Mesenchymal stem cell (in vitro differentiated cells and primary cell): ENCODE data around the gene TCF25.

ENCODE experiments used
- DNase-seq: peaks from one replicate; pipeline ENCODE4 v3.0.0-alpha.2; 2013
- H2AFZ ChIP-seq: one replicate; pipeline ENCODE4 v1.6.1; 2013; ENCODE audit warnings: low read depth, mild to moderate bottlenecking, control low read depth, inconsistent platforms, low read length, moderate library complexity
- H2AK5ac ChIP-seq: 2 replicates; pipeline ENCODE4 v1.6.1; 2013; ENCODE audit warnings: low read length, moderate library complexity, mild to moderate bottlenecking, inconsistent platforms; ENCODE audit not compliant: severe bottlenecking
- H2BK120ac ChIP-seq: one replicate; pipeline ENCODE4 v1.6.1; 2013; ENCODE audit warnings: low read depth, mild to moderate bottlenecking, inconsistent platforms, low read length, moderate library complexity
- H2BK12ac ChIP-seq, 2 experiments: one replicate each; pipeline ENCODE4 v1.6.1; 2013; ENCODE audit warnings: inconsistent platforms in 2 of 2, low read length in 2 of 2, mild to moderate bottlenecking in 2 of 2, moderate library complexity in 2 of 2, control low read depth in 1 of 2
- H2BK15ac ChIP-seq: one replicate; pipeline ENCODE4 v1.6.1; 2013; ENCODE audit warnings: mild to moderate bottlenecking, low read depth, inconsistent platforms; ENCODE audit not compliant: poor library complexity, severe bottlenecking
- H2BK5ac ChIP-seq: 2 replicates; pipeline ENCODE4 v1.6.1; 2013; ENCODE audit warnings: low read depth, mild to moderate bottlenecking, low read length, control low read depth, inconsistent platforms; ENCODE audit not compliant: poor library complexity, severe bottlenecking
- H3K14ac ChIP-seq, 2 experiments: one replicate each; pipeline ENCODE4 v1.6.1; 2013; ENCODE audit warnings: inconsistent platforms in 2 of 2, low read length in 2 of 2, control low read depth in 1 of 2, mild to moderate bottlenecking in 1 of 2, moderate library complexity in 1 of 2
- H3K18ac ChIP-seq, 2 experiments: one replicate each; pipeline ENCODE4 v1.6.1; 2013; ENCODE audit warnings: inconsistent platforms in 2 of 2, low read length in 2 of 2, control low read depth in 1 of 2, low read depth in 1 of 2, mild to moderate bottlenecking in 1 of 2
- H3K23ac ChIP-seq, 2 experiments: one replicate each; pipeline ENCODE4 v1.6.1; 2013; ENCODE audit warnings: inconsistent platforms in 2 of 2, low read length in 2 of 2, mild to moderate bottlenecking in 2 of 2, moderate library complexity in 2 of 2, control low read depth in 1 of 2
- H3K27ac ChIP-seq: 2 replicates; pipeline ENCODE4 v1.5.1; 2013; ENCODE audit warnings: mild to moderate bottlenecking, moderate library complexity, low read length, control low read depth, inconsistent platforms; ENCODE audit not compliant: poor library complexity, severe bottlenecking
- H3K27me3 ChIP-seq, 2 experiments: 2 replicates each; pipeline versions ENCODE4 v1.6.1 to v1.7.0; 2013; ENCODE audit warnings: low read length in 2 of 2, mild to moderate bottlenecking in 2 of 2, moderate library complexity in 2 of 2, control low read depth in 1 of 2, inconsistent platforms in 1 of 2; ENCODE audit not compliant: control insufficient read depth in 1 of 2, insufficient read depth in 1 of 2
- H3K36me3 ChIP-seq, 2 experiments: 2 replicates each; pipeline versions ENCODE4 v1.6.1 to v1.7.0; 2013; ENCODE audit warnings: low read length in 2 of 2, control low read depth in 1 of 2, inconsistent platforms in 1 of 2, low read depth in 1 of 2, mild to moderate bottlenecking in 1 of 2; ENCODE audit not compliant: insufficient read depth in 2 of 2, control insufficient read depth in 1 of 2
- H3K4ac ChIP-seq, 2 experiments: one replicate each; pipeline ENCODE4 v1.6.1; 2013; ENCODE audit warnings: inconsistent platforms in 2 of 2, low read length in 2 of 2, mild to moderate bottlenecking in 2 of 2, moderate library complexity in 2 of 2, control low read depth in 1 of 2, low read depth in 1 of 2
- H3K4me1 ChIP-seq: 2 replicates; pipeline ENCODE4 v1.6.1; 2013; ENCODE audit warnings: low read depth, low read length, control low read depth; ENCODE audit not compliant: control insufficient read depth, insufficient read depth
- H3K4me2 ChIP-seq: 2 replicates; pipeline ENCODE4 v1.6.1; 2013; ENCODE audit warnings: low read length, mild to moderate bottlenecking, inconsistent platforms; ENCODE audit not compliant: poor library complexity, severe bottlenecking
- H3K4me3 ChIP-seq, 2 experiments: 2 replicates each; pipeline versions ENCODE4 v1.5.1 to v1.7.0; 2013; ENCODE audit warnings: low read length in 2 of 2, mild to moderate bottlenecking in 2 of 2, control low read depth in 1 of 2, low read depth in 1 of 2; ENCODE audit not compliant: insufficient read depth in 1 of 2
- H3K79me1 ChIP-seq: replicated peaks from 2 replicates; pipeline ENCODE4 v1.6.1; 2013; ENCODE audit warnings: mild to moderate bottlenecking, control low read depth, low read length, inconsistent platforms; ENCODE audit not compliant: poor library complexity, severe bottlenecking
- H3K9ac ChIP-seq: 2 replicates; pipeline ENCODE4 v1.7.0; 2013; ENCODE audit warnings: mild to moderate bottlenecking, low read length, moderate library complexity
- H3K9me3 ChIP-seq: 2 replicates; pipeline ENCODE4 v1.7.0; 2013; ENCODE audit warnings: mild to moderate bottlenecking, low read length; ENCODE audit not compliant: control insufficient read depth
- H4K8ac ChIP-seq: one replicate; pipeline ENCODE4 v1.6.1; 2013; ENCODE audit warnings: inconsistent platforms, mild to moderate bottlenecking, low read length, moderate library complexity
- H4K91ac ChIP-seq: one replicate; pipeline ENCODE4 v1.6.1; 2013; ENCODE audit warnings: mild to moderate bottlenecking, low read length, inconsistent platforms
- WGBS: methylation state at CpG from one replicate; pipeline ENCODE4 v1.1.7; 2013; ENCODE audit warnings: mixed read lengths; 5-methylcytosine and 5-hydroxymethylcytosine counted together

TCF25 gene

DNA sequence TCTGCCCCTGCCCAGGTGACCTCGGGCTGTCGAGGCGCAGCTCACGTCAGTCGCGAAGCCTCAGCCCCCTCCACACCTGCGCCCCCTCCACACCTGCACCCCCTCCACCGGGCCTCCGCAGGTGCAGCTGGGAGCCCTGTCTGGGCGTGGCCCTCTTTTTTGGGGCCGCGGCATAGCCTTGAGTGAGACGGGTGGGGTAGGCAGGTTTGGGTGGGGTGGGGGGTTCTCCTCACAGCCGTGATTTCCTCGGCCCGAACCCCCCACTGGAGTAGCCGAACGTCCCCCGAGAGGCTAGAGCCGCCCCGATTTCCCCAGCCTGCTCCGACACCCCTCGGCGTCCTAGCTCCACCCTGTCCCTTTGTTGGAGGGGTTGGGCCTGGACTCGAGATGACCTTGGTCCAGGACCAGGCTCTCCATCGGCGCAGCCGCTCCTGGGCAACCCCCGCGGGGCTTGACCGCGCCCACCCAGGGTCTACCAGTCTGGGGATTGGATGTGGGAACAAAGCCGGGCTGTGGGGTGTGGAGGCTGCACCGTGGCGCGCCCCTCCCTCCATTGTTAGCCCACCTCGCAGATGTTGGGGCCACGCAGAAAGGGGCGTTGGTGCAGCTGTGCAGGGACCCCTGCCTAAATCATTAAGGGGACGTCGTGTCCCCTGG, 50.4 kb downstream of the TCF25 start:
- H2AK5ac ChIP-seq = no peak overlapping the region
- peak overlapping the region; percentile 38 to 56 for H3K4ac ChIP-seq
- H4K8ac ChIP-seq = peak overlapping the region; percentile 29
- peaks cover 57% of the 10 kb centered on the region for H3K4me1 ChIP-seq
- peak overlapping the region; percentile 95 for H3K4me2 ChIP-seq
- no peak overlapping the region for H2BK15ac ChIP-seq
- H3K18ac ChIP-seq = peak overlapping the region in 1 of 2 experiments; percentile 54
- no peak overlapping the region for H3K27ac ChIP-seq
- WGBS = 1% methylated on average over 22 of the region's 41 CpGs
- peak overlapping the region in 1 of 2 experiments; percentile 46 for H2BK12ac ChIP-seq
- peak; percentile 41 for DNase-seq
- H3K79me1 ChIP-seq = peaks cover 14% of the 10 kb centered on the region
- H4K91ac ChIP-seq = peak overlapping the region; percentile 71
- H2BK5ac ChIP-seq = no peak overlapping the region
- H3K36me3 ChIP-seq = peaks cover 9 to 19% of the 10 kb centered on the region in 2 experiments
- peak overlapping the region; percentile 84 for H3K9ac ChIP-seq
- peak overlapping the region; percentile 50 for H2BK120ac ChIP-seq
- H3K14ac ChIP-seq = peak overlapping the region; percentile 0 to 83
- peak overlapping the region in 1 of 2 experiments; percentile 53 for H3K23ac ChIP-seq
- H3K4me3 ChIP-seq = peak overlapping the region; percentile 79 to 86
- H3K9me3 ChIP-seq = no peaks in the 10 kb centered on the region
- H2AFZ ChIP-seq = no peak overlapping the region
- no peaks in the 10 kb centered on the region for H3K27me3 ChIP-seq

DNA sequence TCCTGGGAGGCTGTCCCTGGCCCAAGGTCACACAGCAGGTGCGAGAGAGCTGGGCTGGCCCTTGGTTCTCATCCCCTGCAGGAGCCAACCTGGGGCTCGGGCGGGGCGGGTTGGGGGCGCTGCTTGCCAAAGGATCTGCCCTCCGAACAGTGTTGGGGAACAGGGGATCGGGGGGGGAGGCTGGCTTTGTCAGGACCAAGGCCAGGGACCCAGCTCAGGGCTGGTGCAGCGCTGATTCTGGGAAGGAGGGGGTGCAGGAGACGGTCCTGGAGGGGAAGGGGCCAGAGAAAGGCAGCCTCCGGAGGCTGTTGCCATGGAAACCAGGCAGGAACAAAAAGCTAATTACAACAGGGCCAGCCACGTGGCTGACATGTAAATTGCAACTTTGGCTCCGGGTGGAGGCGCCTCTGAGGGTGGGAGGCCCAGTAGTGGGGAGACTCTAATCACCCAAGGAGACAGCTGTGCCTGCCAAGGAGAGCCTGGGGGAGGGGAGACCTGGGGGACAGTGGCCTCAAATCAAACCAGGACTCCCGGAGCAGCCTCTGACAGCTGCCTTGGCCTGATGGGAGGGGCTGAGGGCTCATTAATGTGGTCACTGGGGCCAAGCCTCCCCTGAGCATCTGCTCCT, 51.0 kb downstream of the TCF25 start:
- H2BK5ac ChIP-seq = no peak overlapping the region
- DNase-seq = peak; percentile 75
- peaks cover 14 to 20% of the 10 kb centered on the region in 2 experiments for H3K36me3 ChIP-seq
- H3K4ac ChIP-seq = no peak overlapping the region
- H3K14ac ChIP-seq = peak overlapping the region in 1 of 2 experiments; percentile 83
- H3K4me2 ChIP-seq = peak overlapping the region; percentile 95
- no peaks in the 10 kb centered on the region for H3K9me3 ChIP-seq
- peaks cover 16% of the 10 kb centered on the region for H3K79me1 ChIP-seq
- H4K8ac ChIP-seq = no peak overlapping the region
- H3K4me3 ChIP-seq = peak overlapping the region; percentile 79 to 86
- no peak overlapping the region for H2AFZ ChIP-seq
- H3K23ac ChIP-seq = peak overlapping the region in 1 of 2 experiments; percentile 53
- no peak overlapping the region for H2BK15ac ChIP-seq
- no peak overlapping the region for H2BK12ac ChIP-seq
- H3K27me3 ChIP-seq = no peaks in the 10 kb centered on the region
- H4K91ac ChIP-seq = no peak overlapping the region
- peak overlapping the region in 1 of 2 experiments; percentile 42 for H3K18ac ChIP-seq
- H2BK120ac ChIP-seq = no peak overlapping the region
- WGBS = 4% methylated on average over 14 of the region's 14 CpGs
- no peak overlapping the region for H2AK5ac ChIP-seq
- H3K9ac ChIP-seq = peak overlapping the region; percentile 84
- no peak overlapping the region for H3K27ac ChIP-seq
- H3K4me1 ChIP-seq = peaks cover 52% of the 10 kb centered on the region

DNA sequence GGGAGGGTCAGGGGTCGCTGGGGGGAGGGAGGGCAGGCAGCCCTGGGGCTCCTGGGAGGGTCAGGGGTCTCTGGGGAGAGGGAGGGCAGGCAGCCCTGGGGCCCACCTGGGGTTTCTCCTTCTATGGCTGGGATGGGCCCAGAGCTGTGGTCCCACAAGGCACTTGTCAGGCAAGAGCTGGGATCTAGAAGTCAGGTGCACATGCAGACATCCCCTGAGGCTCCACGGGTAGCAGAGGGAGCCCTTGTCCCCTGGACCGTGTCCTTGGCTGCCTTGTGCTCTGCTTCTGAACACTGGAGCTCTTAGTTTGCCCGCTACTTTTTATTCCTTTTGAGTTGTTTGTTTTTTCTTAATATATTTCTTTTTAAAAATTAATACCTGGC, 51.5 kb downstream of the TCF25 start:
- no peak overlapping the region for H3K4ac ChIP-seq
- no peak overlapping the region for H2BK12ac ChIP-seq
- H2BK5ac ChIP-seq = no peak overlapping the region
- H2AK5ac ChIP-seq = no peak overlapping the region
- H3K4me2 ChIP-seq = peak overlapping the region; percentile 96
- H3K79me1 ChIP-seq = peaks cover 15% of the 10 kb centered on the region
- H3K27ac ChIP-seq = no peak overlapping the region
- no peak overlapping the region for H3K18ac ChIP-seq
- H2BK120ac ChIP-seq = no peak overlapping the region
- no peak overlapping the region for H3K14ac ChIP-seq
- peaks cover 47% of the 10 kb centered on the region for H3K4me1 ChIP-seq
- WGBS = 33% methylated on average over 3 of the region's 4 CpGs
- no peak overlapping the region for H3K23ac ChIP-seq
- peaks cover 20% of the 10 kb centered on the region in 2 experiments for H3K36me3 ChIP-seq
- no peak overlapping the region for H4K8ac ChIP-seq
- H2BK15ac ChIP-seq = no peak overlapping the region
- no peaks in the 10 kb centered on the region for H3K9me3 ChIP-seq
- H3K4me3 ChIP-seq = peak overlapping the region; percentile 79 to 86
- H2AFZ ChIP-seq = no peak overlapping the region
- H3K27me3 ChIP-seq = no peaks in the 10 kb centered on the region
- no peak for DNase-seq
- H4K91ac ChIP-seq = no peak overlapping the region
- peak overlapping the region; percentile 84 for H3K9ac ChIP-seq

DNA sequence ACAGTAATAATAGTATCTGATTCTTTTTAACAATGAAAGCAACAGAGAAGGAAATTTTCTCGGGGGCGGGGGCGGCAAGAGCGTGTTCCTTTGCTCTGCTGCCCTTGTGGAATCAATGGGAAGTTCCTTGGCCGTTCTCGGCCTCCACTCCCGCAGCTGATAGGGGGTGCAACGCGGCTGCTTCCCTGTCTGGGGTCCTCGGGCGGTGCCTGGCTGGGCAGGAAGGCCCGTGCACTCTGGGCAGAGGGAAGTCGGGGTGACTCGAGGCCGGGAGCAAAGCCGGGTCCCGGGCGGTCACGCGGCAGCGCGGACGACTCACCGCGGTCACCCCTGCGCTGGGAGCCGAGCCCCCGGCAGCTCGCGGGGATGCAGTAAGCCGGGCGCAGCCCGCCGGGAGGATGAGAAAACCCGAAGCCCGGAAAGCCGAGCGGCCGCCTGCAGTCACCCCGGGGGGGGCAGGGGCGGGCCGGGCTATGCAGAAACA, 52.2 kb downstream of the TCF25 start:
- Histone ChIP-seq H4K91ac (no peak overlapping the region), H3K36me3 (peaks cover 19 to 26% of the 10 kb centered on the region in 2 experiments), H3K79me1 (peaks cover 17% of the 10 kb centered on the region), H3K4me2 (peak overlapping the region; percentile 96), H3K4me1 (peaks cover 40% of the 10 kb centered on the region), H2BK5ac (no peak overlapping the region), H3K23ac (peak overlapping the region in 1 of 2 experiments; percentile 48), H3K27me3 (no peaks in the 10 kb centered on the region), H2AK5ac (no peak overlapping the region), H2AFZ (no peak overlapping the region), H3K4me3 (peak overlapping the region; percentile 59 to 86), H3K18ac (no peak overlapping the region), H4K8ac (no peak overlapping the region), H2BK120ac (no peak overlapping the region), H3K14ac (peak overlapping the region in 1 of 2 experiments; percentile 86), H3K9ac (peak overlapping the region; percentile 84), H3K9me3 (no peaks in the 10 kb centered on the region), H3K4ac (no peak overlapping the region), H3K27ac (no peak overlapping the region), H2BK12ac (no peak overlapping the region), H2BK15ac (no peak overlapping the region)
- 1% methylated on average over 41 of the region's 42 CpGs for WGBS
- peak; percentile 61 for DNase-seq
